RWPE1 (cell line): ENCODE results near the gene SLC12A8.

Experiments
- CTCF ChIA-PET: fragments of 350-600 bp; sonication (Branson Sonifier 250); formaldehyde crosslinking; extraction: SDS; loops from one replicate; lab custom pipeline; 2021; lab: Yijun Ruan, JAX
- POLR2A ChIA-PET: fragments of 400-600 bp; formaldehyde crosslinking; extraction: SDS; loops from one replicate; lab custom pipeline; 2020; ENCODE audit warnings: antibody characterized with exemption; ENCODE audit not compliant: low non-redundant PET; lab: Yijun Ruan, JAX
- DNase-seq: peaks from one replicate; pipeline ENCODE4 v3.0.0; 2012; ENCODE audit warnings: low spot score
- H3K27ac ChIP-seq: fragments of 450-650 bp; 2 replicates; pipeline ENCODE4 v1.5.1; 2017
- CTCF ChIP-seq: fragments of 450-650 bp; conservative IDR thresholded peaks from 2 replicates; pipeline ENCODE4 v1.5.1; 2017; ENCODE audit warnings: low read depth, mild to moderate bottlenecking

SLC12A8 gene

GRCh38 chr3:125156456-125156855 lies 56.1 kb downstream of the SLC12A8 start:
- H3K27ac ChIP-seq, result no peak overlapping the region
- CTCF ChIA-PET, result no interaction called here
- TF ChIP-seq CTCF, result no peak
- DNase-seq, result no peak
- POLR2A ChIA-PET, result no interaction called here

GRCh38 chr3:125154800-125155269 lies 57.7 kb downstream of the SLC12A8 start:
- no peak for DNase-seq
- ChIA-PET POLR2A (no interaction called here), CTCF (interaction anchor here (0.6 kb wide), 1 partner anchor 201 kb away, joined by 3 read pairs; no protein-coding TSS in a partner anchor)
- no peak overlapping the region for H3K27ac ChIP-seq
- TF ChIP-seq CTCF, result no peak

GRCh38 chr3:125154110-125154509 lies 58.4 kb downstream of the SLC12A8 start:
- no peak for DNase-seq
- no peak for TF ChIP-seq CTCF
- CTCF ChIA-PET, result interaction anchor here (0.5 kb wide), 1 partner anchor 13 kb away, joined by 5 read pairs; no protein-coding TSS in a partner anchor
- no peak overlapping the region for H3K27ac ChIP-seq
- POLR2A ChIA-PET, result no interaction called here

GRCh38 chr3:125152951-125153350 lies 59.6 kb downstream of the SLC12A8 start:
- TF ChIP-seq CTCF, result no peak
- POLR2A ChIA-PET, result no interaction called here
- CTCF ChIA-PET, result no interaction called here
- H3K27ac ChIP-seq, result no peak overlapping the region
- DNase-seq, result no peak

- no peak for TF ChIP-seq CTCF
- no peak for DNase-seq
- H3K27ac ChIP-seq, result no peak overlapping the region
- POLR2A ChIA-PET, result no interaction called here
- CTCF ChIA-PET, result interaction anchor here (0.5 kb wide), 1 partner anchor 224 kb away, joined by 5 read pairs; no protein-coding TSS in a partner anchor
These were observed 60.6 kb downstream of the SLC12A8 start for GRCh38 chr3:125151916-125152315.

- ChIA-PET POLR2A (no interaction called here), CTCF (interaction anchor here (0.5 to 0.6 kb wide), 4 partner anchors 120 to 255 kb away, joined by 3 to 5 read pairs (median 3); no protein-coding TSS in a partner anchor)
- H3K27ac ChIP-seq, result no peak overlapping the region
- DNase-seq, result no peak
- no peak for TF ChIP-seq CTCF
These were observed 61.1 kb downstream of the SLC12A8 start for GRCh38 chr3:125151442-125151817.
